ENCODE measurements around the gene ITGB4.

Gene ITGB4

GRCh38 chr17:75752405-75752709, 31.1 kb downstream of the ITGB4 start:
- TF ChIP-seq ZNF384 (IDR thresholded peaks at IDR 0.05) (no peak), FOXM1 (IDR thresholded peaks at IDR 0.05; ENCODE audit: borderline replicate concordance) (no peak), L3MBTL2 (conservative IDR thresholded peaks at IDR 0.05) (no peak), BHLHE40 (IDR thresholded peaks at IDR 0.05; ENCODE audit: borderline replicate concordance) (no peak), PKNOX1 (IDR thresholded peaks at IDR 0.05) (no peak), ARNT (IDR thresholded peaks at IDR 0.05) (no peak), FOXK2 (IDR thresholded peaks at IDR 0.05) (no peak), ELF4 (IDR thresholded peaks at IDR 0.05) (no peak), SP1 (IDR thresholded peaks at IDR 0.05) (no peak)
- POLR2A ChIA-PET: interaction anchor here (1.2 to 1.7 kb wide), 3 partner anchors 24 to 28 kb away, joined by 3 to 6 read pairs (median 4); no protein-coding TSS in a partner anchor
- no peak for DNase-seq (ENCODE audit: extremely low spot score)
- CTCF ChIA-PET: interaction anchor here (0.6 kb wide), 1 partner anchor 13 kb away, joined by 3 read pairs; no protein-coding TSS in a partner anchor

- DNase-seq (ENCODE audit: extremely low spot score): no peak
- TF ChIP-seq PKNOX1 (IDR thresholded peaks at IDR 0.05): no peak
- no peak for TF ChIP-seq FOXA1 (IDR thresholded peaks at IDR 0.05)
- no peak for TF ChIP-seq ELF4 (IDR thresholded peaks at IDR 0.05)
- no peak for TF ChIP-seq BHLHE40 (IDR thresholded peaks at IDR 0.05; ENCODE audit: borderline replicate concordance)
- no peak for TF ChIP-seq NFRKB (IDR thresholded peaks at IDR 0.05)
- no peak for TF ChIP-seq TARDBP (IDR thresholded peaks at IDR 0.05)
- ChIA-PET CTCF (interaction anchor here (0.6 to 1.2 kb wide), 2 partner anchors 13 to 119 kb away, joined by 3 to 6 read pairs; partner anchors contain the start of gene GALK1), POLR2A (interaction anchor here (0.8 to 1.7 kb wide), 4 partner anchors 10 to 27 kb away, joined by 3 to 6 read pairs (median 4); no protein-coding TSS in a partner anchor)
These were observed 31.7 kb downstream of the ITGB4 start for GRCh38 chr17:75752802-75753513.

- peak; percentile 91 for DNase-seq (ENCODE audit: extremely low spot score)
- TF ChIP-seq SP1 (IDR thresholded peaks at IDR 0.05) (no peak), FOXM1 (IDR thresholded peaks at IDR 0.05; ENCODE audit: borderline replicate concordance) (peak; percentile 46; the same call in 1 of the 2 replicates)
- ChIA-PET CTCF (interaction anchor here (0.6 to 1.2 kb wide), 5 partner anchors 12 to 600 kb away, joined by 3 to 6 read pairs (median 3); partner anchors contain the start of genes GALK1 and JPT1), POLR2A (interaction anchor here (0.8 to 1.7 kb wide), 4 partner anchors 9 to 26 kb away, joined by 3 to 6 read pairs (median 4); no protein-coding TSS in a partner anchor)
These were observed 32.5 kb downstream of the ITGB4 start for GRCh38 chr17:75753514-75754377.

GRCh38 chr17:75754378-75755204, 33.3 kb downstream of the ITGB4 start:
- ChIA-PET POLR2A (interaction anchor here (1.3 to 1.5 kb wide), 2 partner anchors 10 to 25 kb away, joined by 4 read pairs; no protein-coding TSS in a partner anchor), CTCF (interaction anchor here (0.7 kb wide), 1 partner anchor 107 kb away, joined by 3 read pairs; no protein-coding TSS in a partner anchor)
- 0 out of 2 replicates have a peak, but pooled peaks have one; percentile 13 for TF ChIP-seq TARDBP (IDR thresholded peaks at IDR 0.05)
- TF ChIP-seq ARNT (IDR thresholded peaks at IDR 0.05): no peak
- TF ChIP-seq LEF1 (IDR thresholded peaks at IDR 0.05; ENCODE audit: borderline replicate concordance): no peak
- DNase-seq (ENCODE audit: extremely low spot score): no peak

- no peak for DNase-seq (ENCODE audit: extremely low spot score)
- no peak for TF ChIP-seq NFRKB (IDR thresholded peaks at IDR 0.05)
- no peak for TF ChIP-seq LEF1 (IDR thresholded peaks at IDR 0.05; ENCODE audit: borderline replicate concordance)
- no peak for TF ChIP-seq L3MBTL2 (conservative IDR thresholded peaks at IDR 0.05)
- TF ChIP-seq SUZ12 (IDR thresholded peaks at IDR 0.05): no peak
- TF ChIP-seq PKNOX1 (IDR thresholded peaks at IDR 0.05): no peak
- TF ChIP-seq FOXK2 (IDR thresholded peaks at IDR 0.05): no peak
- TF ChIP-seq SP1 (IDR thresholded peaks at IDR 0.05): no peak
- no peak for TF ChIP-seq FOXM1 (IDR thresholded peaks at IDR 0.05; ENCODE audit: borderline replicate concordance)
- TF ChIP-seq HDGF (IDR thresholded peaks at IDR 0.05; ENCODE audit: borderline replicate concordance): no peak
- TF ChIP-seq CTBP1 (IDR thresholded peaks at IDR 0.05; ENCODE audit: borderline replicate concordance): no peak
- TF ChIP-seq ARNT (IDR thresholded peaks at IDR 0.05): no peak
- no peak for TF ChIP-seq BHLHE40 (IDR thresholded peaks at IDR 0.05; ENCODE audit: borderline replicate concordance)
- no peak for TF ChIP-seq ZNF384 (IDR thresholded peaks at IDR 0.05)
- no peak for TF ChIP-seq ELF4 (IDR thresholded peaks at IDR 0.05)
- TF ChIP-seq FOXA1 (IDR thresholded peaks at IDR 0.05): no peak
- TF ChIP-seq TARDBP (IDR thresholded peaks at IDR 0.05): no peak
- POLR2A ChIA-PET: interaction anchor here (1.3 to 1.5 kb wide), 2 partner anchors 9 to 25 kb away, joined by 4 read pairs; no protein-coding TSS in a partner anchor
- CTCF ChIA-PET: interaction anchor here (1.0 kb wide), 2 partner anchors 7 to 71 kb away, joined by 3 read pairs; no protein-coding TSS in a partner anchor
These were observed 34.1 kb downstream of the ITGB4 start for GRCh38 chr17:75755205-75755901.

All from HEK293T (cell line).